NT2/D1 (cell line): Measurements from ENCODE around the gene MIER2.

ENCODE experiments used
- SUZ12 ChIP-seq: IDR thresholded peaks from 2 replicates; pipeline ENCODE4 v1.6.1; 2011; ENCODE audit not compliant: insufficient read length, insufficient read depth; ENCODE audit errors: extremely low read depth
- ZNF274 ChIP-seq: IDR thresholded peaks from 2 replicates; pipeline ENCODE4 v1.6.1; 2011; ENCODE audit warnings: mild to moderate bottlenecking, low read depth, low read length

DNA sequence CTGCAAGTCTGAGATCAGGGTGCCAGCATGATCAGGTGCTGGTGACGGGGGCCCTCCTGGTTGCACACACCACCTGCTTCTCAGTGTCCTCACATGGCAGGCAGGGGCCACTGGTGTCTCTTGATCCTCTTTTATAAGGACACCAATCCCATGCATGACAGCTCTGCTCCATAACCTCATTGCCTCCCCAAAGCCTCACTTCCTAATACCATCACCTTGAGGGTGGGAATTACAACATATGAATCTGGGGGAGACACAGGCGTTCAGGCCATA is 15.0 kb upstream of the MIER2 start:
- TF ChIP-seq SUZ12: no peak
- TF ChIP-seq ZNF274: no peak
